ENCODE results near the gene KIRREL3. TPM values are rescaled to one million over a fixed set of nuclear protein-coding genes. Genes with fewer than 3 reads are reported as not detected.

The KIRREL3 gene
- total RNA-seq, 1 donor from 2014 or later = not detected

DNA sequence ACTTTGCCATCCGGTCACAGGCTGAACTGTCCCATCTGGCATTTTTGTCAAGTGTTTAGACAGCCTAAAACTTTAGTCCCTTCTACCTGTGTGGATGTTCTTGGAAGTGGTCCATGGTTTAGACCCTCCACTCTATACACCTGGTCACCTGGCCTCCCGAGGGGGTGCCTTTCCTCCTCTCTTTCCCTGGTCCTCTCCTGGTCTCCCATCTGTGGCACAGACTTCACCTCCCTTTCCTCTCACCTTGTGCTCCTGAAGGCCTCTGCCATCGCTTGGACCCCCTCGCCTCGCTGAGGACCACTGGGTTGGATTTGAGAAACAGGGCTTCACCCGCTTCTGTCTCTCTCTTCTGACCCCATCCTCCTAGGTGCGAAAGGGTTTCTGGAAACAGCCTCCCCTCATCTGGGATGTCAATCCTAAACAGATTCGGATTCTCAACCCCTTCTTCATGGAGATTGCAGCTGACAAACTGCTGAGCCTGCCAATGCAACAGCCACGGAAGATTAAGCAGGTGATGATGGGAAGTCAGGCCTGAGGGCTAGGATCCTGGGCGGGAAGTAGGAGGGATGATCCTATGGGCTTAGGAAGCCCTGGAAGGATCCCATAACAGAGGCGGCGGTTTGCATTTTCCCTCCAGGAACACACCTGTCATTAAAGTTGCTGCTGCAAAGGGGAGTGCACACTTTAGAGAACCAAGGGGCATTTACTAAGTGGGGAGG, 591.5 kb downstream of the KIRREL3 start:
- TF ChIP-seq, protein P1, sequence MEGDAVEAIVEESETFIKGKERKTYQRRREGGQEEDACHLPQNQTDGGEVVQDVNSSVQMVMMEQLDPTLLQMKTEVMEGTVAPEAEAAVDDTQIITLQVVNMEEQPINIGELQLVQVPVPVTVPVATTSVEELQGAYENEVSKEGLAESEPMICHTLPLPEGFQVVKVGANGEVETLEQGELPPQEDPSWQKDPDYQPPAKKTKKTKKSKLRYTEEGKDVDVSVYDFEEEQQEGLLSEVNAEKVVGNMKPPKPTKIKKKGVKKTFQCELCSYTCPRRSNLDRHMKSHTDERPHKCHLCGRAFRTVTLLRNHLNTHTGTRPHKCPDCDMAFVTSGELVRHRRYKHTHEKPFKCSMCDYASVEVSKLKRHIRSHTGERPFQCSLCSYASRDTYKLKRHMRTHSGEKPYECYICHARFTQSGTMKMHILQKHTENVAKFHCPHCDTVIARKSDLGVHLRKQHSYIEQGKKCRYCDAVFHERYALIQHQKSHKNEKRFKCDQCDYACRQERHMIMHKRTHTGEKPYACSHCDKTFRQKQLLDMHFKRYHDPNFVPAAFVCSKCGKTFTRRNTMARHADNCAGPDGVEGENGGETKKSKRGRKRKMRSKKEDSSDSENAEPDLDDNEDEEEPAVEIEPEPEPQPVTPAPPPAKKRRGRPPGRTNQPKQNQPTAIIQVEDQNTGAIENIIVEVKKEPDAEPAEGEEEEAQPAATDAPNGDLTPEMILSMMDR (IDR thresholded peaks at IDR 0.05) = no peak
- Histone ChIP-seq H3K4me3 (no peak overlapping the region), H3K36me3 (peaks cover 29% of the 10 kb centered on the region), H3K9me3 (no peaks in the 10 kb centered on the region), H3K27me3 (no peaks in the 10 kb centered on the region), H3K27ac (no peak overlapping the region), H3K4me1 (peaks cover 12% of the 10 kb centered on the region)
- intact Hi-C loops (cut with DNase I) = no loop called here
- ATAC-seq = no peak
- no peak for DNase-seq

DNA sequence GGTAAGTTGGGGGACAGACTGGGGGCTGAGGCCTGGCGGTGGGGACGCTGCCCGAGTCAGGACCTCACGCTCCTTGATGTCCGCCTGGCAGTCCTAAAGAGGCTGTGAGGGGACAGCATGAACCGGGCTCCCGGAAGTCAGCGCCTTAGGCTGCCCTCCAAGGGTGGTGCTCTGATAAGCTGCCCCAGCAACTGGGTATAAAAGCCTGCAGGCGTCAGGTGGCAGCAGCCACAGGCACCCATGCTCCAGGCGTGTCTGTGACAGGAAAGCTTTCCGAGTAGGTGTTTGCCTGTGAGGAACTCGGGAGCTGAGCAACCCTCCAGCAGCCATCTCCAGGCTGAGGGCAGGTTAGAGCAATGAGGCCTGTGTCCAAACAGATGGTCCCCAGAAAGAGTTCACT, 592.1 kb downstream of the KIRREL3 start:
- Histone ChIP-seq H3K9me3 (no peaks in the 10 kb centered on the region), H3K36me3 (peaks cover 29% of the 10 kb centered on the region), H3K27ac (no peak overlapping the region), H3K27me3 (no peaks in the 10 kb centered on the region), H3K4me1 (peaks cover 9% of the 10 kb centered on the region), H3K4me3 (no peak overlapping the region)
- intact Hi-C loops (cut with DNase I) = no loop called here
- TF ChIP-seq, protein P1 (IDR thresholded peaks at IDR 0.05) = no peak
- DNase-seq (no peak), ATAC-seq (no peak)

DNA sequence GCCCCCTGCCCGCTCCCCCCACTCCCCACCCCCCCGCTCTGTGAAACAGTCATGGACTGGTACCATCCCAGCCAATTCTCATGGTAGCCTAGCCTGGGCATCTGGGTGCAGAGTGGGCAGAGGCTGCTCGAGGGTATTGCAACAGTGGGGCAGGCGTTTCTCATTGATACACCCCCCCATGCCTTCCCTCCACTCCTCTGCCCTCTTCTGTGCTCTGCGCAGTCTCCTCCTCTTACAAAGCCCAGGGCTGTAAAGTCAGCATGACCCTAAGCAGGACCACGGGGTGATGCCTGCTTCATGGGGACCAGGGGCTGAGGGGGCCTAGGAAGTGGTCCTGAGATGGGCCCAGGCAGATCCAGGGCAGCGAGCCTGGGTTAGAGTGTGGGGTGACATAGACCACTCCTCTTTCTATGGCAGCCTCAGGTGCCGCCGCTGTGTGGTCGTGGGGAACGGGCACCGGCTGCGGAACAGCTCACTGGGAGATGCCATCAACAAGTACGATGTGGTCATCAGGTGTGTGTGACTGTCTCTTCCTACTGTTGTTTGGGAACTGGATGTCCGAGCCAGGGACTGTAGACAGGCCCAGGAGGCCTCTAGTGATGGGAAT, 592.8 kb downstream of the KIRREL3 start:
- Histone ChIP-seq H3K36me3 (peaks cover 29% of the 10 kb centered on the region), H3K27ac (no peak overlapping the region), H3K4me1 (peaks cover 9% of the 10 kb centered on the region), H3K4me3 (no peak overlapping the region), H3K9me3 (no peaks in the 10 kb centered on the region), H3K27me3 (no peaks in the 10 kb centered on the region)
- TF ChIP-seq, protein P1 (IDR thresholded peaks at IDR 0.05) = no peak
- intact Hi-C loops (cut with DNase I) = no loop called here
- DNase-seq = no peak
- ATAC-seq = no peak

DNA sequence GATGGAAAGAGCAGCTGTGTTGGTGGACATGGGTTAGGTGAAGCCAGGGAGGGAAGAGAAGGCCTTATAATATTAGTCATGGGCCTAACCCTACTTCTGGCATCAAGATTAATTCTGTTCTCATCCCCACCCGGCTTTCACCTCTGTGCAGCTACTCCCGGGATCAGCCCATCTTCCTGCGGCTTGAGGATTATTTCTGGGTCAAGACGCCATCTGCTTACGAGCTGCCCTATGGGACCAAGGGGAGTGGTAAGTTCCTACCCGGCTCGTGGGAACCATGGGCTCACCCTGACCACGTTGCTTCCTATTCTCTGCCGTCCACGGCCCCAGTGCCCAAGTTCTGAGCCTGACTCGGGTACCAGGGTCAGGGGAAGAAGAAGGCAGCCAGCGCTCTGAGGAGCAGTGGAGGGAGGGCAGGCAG, 593.5 kb downstream of the KIRREL3 start:
- no peak overlapping the region for H3K4me3 ChIP-seq
- TF ChIP-seq, protein P1 (IDR thresholded peaks at IDR 0.05) = no peak
- no peaks in the 10 kb centered on the region for H3K27me3 ChIP-seq
- DNase-seq (no peak), ATAC-seq (no peak)
- H3K27ac ChIP-seq = no peak overlapping the region
- peaks cover 29% of the 10 kb centered on the region for H3K36me3 ChIP-seq
- H3K4me1 ChIP-seq = peaks cover 9% of the 10 kb centered on the region
- intact Hi-C loops (cut with DNase I) = no loop called here
- H3K9me3 ChIP-seq = no peaks in the 10 kb centered on the region

DNA sequence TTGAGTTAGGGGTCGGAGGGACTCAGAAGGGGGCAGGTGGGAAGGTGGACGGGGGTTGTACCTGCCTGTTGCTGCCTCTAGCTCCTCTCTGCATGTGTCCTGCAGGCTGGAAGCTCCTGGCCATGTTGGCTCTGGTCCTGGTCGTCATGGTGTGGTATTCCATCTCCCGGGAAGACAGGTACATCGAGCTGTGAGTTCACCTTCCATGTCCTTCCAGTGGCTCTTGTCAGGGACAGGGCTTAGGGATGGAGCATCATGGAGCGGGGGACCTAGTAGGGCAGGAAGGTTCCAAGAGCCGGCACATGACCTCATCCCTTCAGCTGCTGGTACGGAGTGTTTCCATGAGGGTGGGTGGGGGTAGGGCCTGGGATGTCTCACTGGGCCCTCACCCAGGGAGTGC, 594.2 kb downstream of the KIRREL3 start:
- no peaks in the 10 kb centered on the region for H3K27me3 ChIP-seq
- TF ChIP-seq, protein P1 (IDR thresholded peaks at IDR 0.05) = no peak
- H3K4me3 ChIP-seq = no peak overlapping the region
- intact Hi-C loops (cut with DNase I) = no loop called here
- peaks cover 4% of the 10 kb centered on the region for H3K4me1 ChIP-seq
- DNase-seq = no peak
- H3K36me3 ChIP-seq = peaks cover 29% of the 10 kb centered on the region
- ATAC-seq = no peak
- H3K9me3 ChIP-seq = no peaks in the 10 kb centered on the region
- H3K27ac ChIP-seq = peak overlapping the region; percentile 36
